ENCODE measurements around the gene MLH1. TPM values are rescaled to one million over a fixed set of nuclear protein-coding genes. Genes with fewer than 3 reads are reported as not detected.

MLH1 gene
- total RNA-seq, 1 donor from 2014 or later: 61.6 TPM

DNA sequence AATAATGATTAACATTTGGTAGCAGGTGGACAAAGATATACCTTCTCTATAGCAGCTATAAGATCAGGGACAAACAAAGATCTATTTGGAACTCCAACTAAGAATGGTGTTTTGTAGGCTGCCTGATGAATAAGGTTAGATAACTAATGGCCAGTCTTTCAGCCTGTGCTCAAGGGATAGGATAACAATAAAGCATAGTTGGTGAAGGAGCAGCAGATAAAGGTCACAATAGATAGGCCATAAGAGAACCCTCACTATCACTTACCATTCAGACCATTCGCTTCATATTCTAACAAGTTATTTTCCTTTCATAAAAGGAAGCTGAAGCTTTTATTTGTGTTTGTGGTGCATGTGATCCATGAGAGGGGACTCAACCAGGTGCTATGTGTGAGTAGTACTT, 20.2 kb upstream of the MLH1 start:
- Histone ChIP-seq H3K4me3 (no peak overlapping the region), H3K27ac (no peak overlapping the region), H3K9me3 (no peaks in the 10 kb centered on the region), H3K4me1 (peaks cover 9% of the 10 kb centered on the region), H3K27me3 (no peaks in the 10 kb centered on the region), H3K36me3 (no peaks in the 10 kb centered on the region)
- intact Hi-C loops (cut with DNase I): no loop called here
- TF ChIP-seq, protein P1, sequence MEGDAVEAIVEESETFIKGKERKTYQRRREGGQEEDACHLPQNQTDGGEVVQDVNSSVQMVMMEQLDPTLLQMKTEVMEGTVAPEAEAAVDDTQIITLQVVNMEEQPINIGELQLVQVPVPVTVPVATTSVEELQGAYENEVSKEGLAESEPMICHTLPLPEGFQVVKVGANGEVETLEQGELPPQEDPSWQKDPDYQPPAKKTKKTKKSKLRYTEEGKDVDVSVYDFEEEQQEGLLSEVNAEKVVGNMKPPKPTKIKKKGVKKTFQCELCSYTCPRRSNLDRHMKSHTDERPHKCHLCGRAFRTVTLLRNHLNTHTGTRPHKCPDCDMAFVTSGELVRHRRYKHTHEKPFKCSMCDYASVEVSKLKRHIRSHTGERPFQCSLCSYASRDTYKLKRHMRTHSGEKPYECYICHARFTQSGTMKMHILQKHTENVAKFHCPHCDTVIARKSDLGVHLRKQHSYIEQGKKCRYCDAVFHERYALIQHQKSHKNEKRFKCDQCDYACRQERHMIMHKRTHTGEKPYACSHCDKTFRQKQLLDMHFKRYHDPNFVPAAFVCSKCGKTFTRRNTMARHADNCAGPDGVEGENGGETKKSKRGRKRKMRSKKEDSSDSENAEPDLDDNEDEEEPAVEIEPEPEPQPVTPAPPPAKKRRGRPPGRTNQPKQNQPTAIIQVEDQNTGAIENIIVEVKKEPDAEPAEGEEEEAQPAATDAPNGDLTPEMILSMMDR (IDR thresholded peaks at IDR 0.05): no peak
- no peak for TF ChIP-seq POLR2A (IDR thresholded peaks at IDR 0.05)
- no peak for TF ChIP-seq POLR2AphosphoS5 (IDR thresholded peaks at IDR 0.05; ENCODE audit: insufficient read depth in 1 of 2, low read depth in 1 of 2)
- DNase-seq (ENCODE audit: extremely low spot score in 2 of 2): no peak

DNA sequence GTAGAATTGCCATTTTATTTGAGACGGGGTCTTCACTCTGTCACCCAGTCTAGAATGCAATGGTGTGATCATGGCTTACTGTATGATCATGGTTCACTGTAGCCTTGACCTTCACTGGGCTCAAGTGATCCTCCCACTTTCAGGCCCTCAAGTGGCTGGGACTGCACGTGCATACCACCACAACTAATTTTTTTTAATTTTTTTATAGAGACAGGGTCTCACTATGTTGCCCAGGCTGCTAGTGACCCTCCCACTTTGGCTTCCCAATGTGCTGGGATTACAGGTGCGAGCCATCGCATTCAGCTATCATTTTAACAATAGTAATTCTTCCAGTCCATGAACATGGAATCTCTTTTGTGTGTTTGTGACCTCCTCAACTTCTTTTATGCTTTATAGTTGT, 12.3 kb upstream of the MLH1 start:
- Histone ChIP-seq H3K27me3 (no peaks in the 10 kb centered on the region), H3K27ac (no peak overlapping the region), H3K9me3 (no peaks in the 10 kb centered on the region), H3K36me3 (peaks cover 0 to 45% of the 10 kb centered on the region in 2 donors), H3K4me3 (no peak overlapping the region), H3K4me1 (no peaks in the 10 kb centered on the region)
- DNase-seq (ENCODE audit: extremely low spot score in 2 of 2): no peak
- intact Hi-C loops (cut with DNase I): no loop called here
- TF ChIP-seq, protein P1 (IDR thresholded peaks at IDR 0.05): no peak
- TF ChIP-seq POLR2AphosphoS5 (IDR thresholded peaks at IDR 0.05; ENCODE audit: insufficient read depth in 1 of 2, low read depth in 1 of 2) (no peak), POLR2A (IDR thresholded peaks at IDR 0.05) (no peak)

DNA sequence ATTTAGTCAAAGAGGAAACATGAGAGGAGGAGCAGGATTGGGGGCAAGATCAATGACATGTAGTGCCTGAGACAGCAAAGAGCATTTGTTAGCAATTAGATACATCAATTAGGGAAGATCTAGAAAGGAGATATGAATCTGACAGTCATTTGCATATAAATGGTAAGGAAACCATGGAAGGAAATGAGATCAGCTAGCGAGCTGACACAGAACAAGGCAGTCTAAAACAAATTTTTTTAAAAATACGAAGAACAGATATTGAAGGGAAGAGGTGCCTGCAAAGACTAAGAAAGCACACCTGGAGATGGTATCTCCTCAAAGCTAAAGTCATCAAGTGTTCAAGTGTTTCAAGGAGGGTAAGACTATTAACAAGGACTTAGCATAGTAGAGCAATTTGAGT, 5.0 kb upstream of the MLH1 start:
- Histone ChIP-seq H3K4me1 (peaks cover 45% of the 10 kb centered on the region), H3K27ac (no peak overlapping the region), H3K27me3 (no peaks in the 10 kb centered on the region), H3K4me3 (no peak overlapping the region), H3K9me3 (no peaks in the 10 kb centered on the region), H3K36me3 (peaks cover 0 to 37% of the 10 kb centered on the region in 2 donors)
- TF ChIP-seq POLR2A (IDR thresholded peaks at IDR 0.05) (no peak), POLR2AphosphoS5 (IDR thresholded peaks at IDR 0.05; ENCODE audit: insufficient read depth in 1 of 2, low read depth in 1 of 2) (no peak)
- TF ChIP-seq, protein P1 (IDR thresholded peaks at IDR 0.05): no peak
- DNase-seq (ENCODE audit: extremely low spot score in 2 of 2): no peak
- intact Hi-C loops (cut with DNase I): no loop called here

DNA sequence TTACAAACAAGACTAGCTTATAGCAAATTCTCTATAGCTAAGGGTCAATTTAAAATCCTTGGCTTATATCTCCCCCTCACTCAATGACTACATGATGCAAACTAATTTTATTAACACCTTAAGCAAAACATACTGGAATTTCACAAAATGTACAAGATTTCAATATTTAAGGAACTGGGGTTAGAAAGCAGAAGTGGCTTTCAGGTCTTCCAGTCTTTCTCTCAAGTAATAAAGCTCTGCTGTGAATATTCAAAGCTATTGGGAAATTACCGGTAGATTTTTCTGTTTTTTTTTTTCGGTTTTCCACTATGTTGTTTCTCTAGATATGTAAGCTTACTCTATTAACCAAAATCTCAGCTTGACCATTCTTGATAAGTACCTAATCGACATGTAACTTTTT, 4.3 kb upstream of the MLH1 start:
- Histone ChIP-seq H3K4me3 (no peak overlapping the region), H3K36me3 (peaks cover 0 to 31% of the 10 kb centered on the region in 2 donors), H3K4me1 (peaks cover 48% of the 10 kb centered on the region), H3K27ac (no peak overlapping the region), H3K9me3 (no peaks in the 10 kb centered on the region), H3K27me3 (no peaks in the 10 kb centered on the region)
- TF ChIP-seq POLR2A (IDR thresholded peaks at IDR 0.05) (no peak), POLR2AphosphoS5 (IDR thresholded peaks at IDR 0.05; ENCODE audit: insufficient read depth in 1 of 2, low read depth in 1 of 2) (no peak)
- TF ChIP-seq, protein P1 (IDR thresholded peaks at IDR 0.05): no peak
- no peak for DNase-seq (ENCODE audit: extremely low spot score in 2 of 2)
- intact Hi-C loops (cut with DNase I): no loop called here

DNA sequence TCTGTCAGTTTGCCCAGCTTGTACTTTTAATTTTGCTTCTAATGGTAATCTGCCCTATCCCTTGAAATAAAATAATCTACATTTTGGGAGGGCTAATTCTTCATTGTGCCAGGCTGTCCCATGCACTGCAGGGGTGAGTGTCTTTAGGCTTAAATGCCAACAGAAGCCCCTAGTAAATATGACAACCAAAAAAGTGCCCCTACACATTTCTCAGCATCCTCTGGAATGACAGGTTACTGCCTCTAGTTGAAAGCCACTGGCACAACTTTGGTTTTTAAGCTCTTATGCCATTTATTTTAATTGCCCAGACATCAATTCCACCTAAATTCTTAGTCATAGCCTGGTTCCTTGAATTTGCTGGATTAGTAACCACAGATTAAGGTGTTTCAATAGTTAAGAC, 3.8 kb upstream of the MLH1 start:
- TF ChIP-seq, protein P1 (IDR thresholded peaks at IDR 0.05): no peak
- no peak for TF ChIP-seq POLR2AphosphoS5 (IDR thresholded peaks at IDR 0.05; ENCODE audit: insufficient read depth in 1 of 2, low read depth in 1 of 2)
- H3K4me1 ChIP-seq: peaks cover 53% of the 10 kb centered on the region
- no peak overlapping the region for H3K27ac ChIP-seq
- H3K36me3 ChIP-seq: peaks cover 0 to 25% of the 10 kb centered on the region in 2 donors
- intact Hi-C loops (cut with DNase I): no loop called here
- no peak for DNase-seq (ENCODE audit: extremely low spot score in 2 of 2)
- H3K27me3 ChIP-seq: no peaks in the 10 kb centered on the region
- no peaks in the 10 kb centered on the region for H3K9me3 ChIP-seq
- peak overlapping the region in 1 of 2 donors; percentile 4 for H3K4me3 ChIP-seq
